ENCODE data around the gene CDK4. TPM values are rescaled to one million over a fixed set of nuclear protein-coding genes. Genes with fewer than 3 reads are reported as not detected.

CDK4 gene
- total and polyA plus RNA-seq, 2 of the 4 experiments (the other 2 are of a cell fraction): 261 to 297 TPM

DNA sequence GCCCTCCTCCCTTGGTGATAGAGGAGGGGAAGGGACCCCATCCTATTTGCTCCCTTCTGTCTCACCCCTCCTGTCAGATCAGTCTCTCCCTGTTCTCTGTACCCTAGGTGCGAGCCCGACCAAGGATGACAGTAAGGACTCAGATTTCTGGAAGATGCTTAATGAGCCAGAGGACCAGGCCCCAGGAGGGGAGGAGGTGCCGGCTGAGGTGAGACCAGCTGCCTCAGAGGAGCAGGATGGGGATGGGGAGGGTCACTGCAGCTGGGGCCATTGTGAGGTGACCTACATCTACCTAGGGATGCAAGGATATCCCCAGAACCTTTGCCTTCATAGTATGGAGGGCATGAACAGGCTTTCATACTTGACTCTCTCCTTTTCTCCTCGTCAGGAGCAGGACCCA is 35.8 kb downstream of the CDK4 start:
- Histone ChIP-seq H3K79me1 (ENCODE audit: low read depth in 1 of 2, low read length in 2 of 2) (no peaks in the 10 kb centered on the region; a peak in 1 of 4 replicates), H4K20me1 (ENCODE audit: insufficient read depth, low read length) (no peaks in the 10 kb centered on the region), H3K23ac (ENCODE audit: low read depth, low read length) (no peak overlapping the region), H2AK5ac (ENCODE audit: low read depth, low read length) (no peak overlapping the region), H3K9me3 (ENCODE audit: control insufficient read depth, insufficient read depth, low read length) (no peaks in the 10 kb centered on the region), H2BK120ac (ENCODE audit: low read depth, low read length) (no peak overlapping the region), H3K9me1 (ENCODE audit: insufficient read depth, low read length) (0 out of 2 replicates have a peak, but pooled peaks cover 3% of the 10 kb centered on the region), H4K5ac (ENCODE audit: low read depth, low read length) (no peak overlapping the region), H3K4me2 (ENCODE audit: low read depth, low read length) (no peak overlapping the region), H2AK9ac (replicated peaks; ENCODE audit: low read depth, low read length, poor library complexity) (no peak overlapping the region), H3K4me3 (ENCODE audit: insufficient read depth, low read depth, low read length) (no peak overlapping the region), H2BK20ac (ENCODE audit: low read depth, low read length) (no peak overlapping the region), H3K14ac (replicated peaks; ENCODE audit: low read depth, low read length) (no peak overlapping the region), H3K27me3 (ENCODE audit: control insufficient read depth, insufficient read depth, low read length) (no peaks in the 10 kb centered on the region), H4K8ac (ENCODE audit: low read depth in 2 of 2, low read length in 2 of 2) (no peak overlapping the region), H3K18ac (ENCODE audit: low read depth, low read length) (no peak overlapping the region), H2BK5ac (ENCODE audit: low read depth, low read length, poor library complexity, severe bottlenecking) (no peak overlapping the region), H3K4ac (ENCODE audit: low read depth, low read length) (no peak overlapping the region), H3K36me3 (ENCODE audit: control insufficient read depth, insufficient read depth, low read length) (peaks cover 56% of the 10 kb centered on the region), H3K9ac (ENCODE audit: low read depth, low read length) (no peak overlapping the region), H2BK15ac (ENCODE audit: low read depth, low read length) (no peak overlapping the region), H4K91ac (ENCODE audit: insufficient read depth, low read depth, low read length) (no peak overlapping the region), H3K27ac (ENCODE audit: insufficient read depth, low read length) (no peak overlapping the region), H2AFZ (replicated peaks; ENCODE audit: low read length, poor library complexity) (no peak overlapping the region), H3K4me1 (ENCODE audit: control insufficient read depth, insufficient read depth, low read length) (no peaks in the 10 kb centered on the region), H3K56ac (ENCODE audit: extremely low read depth, insufficient read depth, low read length) (no peak overlapping the region)
- no CpG with 5 or more reads among the region's 4 CpGs for WGBS, 2 experiments (ENCODE audit: extremely low coverage in 2 of 2, insufficient read length in 1 of 2)
- intact Hi-C loops (cut with micrococcal nuclease): no loop called here
- ATAC-seq (ENCODE audit: low read depth) (no peak), DNase-seq (no peak)
- in situ Hi-C loops (cut with MboI; ENCODE audit: low sequenced_read_pairs): no loop called here
- BruUV-seq (replicated peaks): no TSS peak
- ChIA-PET POLR2A (ENCODE audit: unreplicated experiment) (no interaction called here), CTCF (interaction anchor here (0.9 kb wide), 1 partner anchor 9 kb away, joined by 4 read pairs; no protein-coding TSS in a partner anchor)
- dilution Hi-C loops (cut with HindIII; ENCODE audit: low sequenced_read_pairs, unreplicated experiment): no loop called here
- TF ChIP-seq, protein P1, sequence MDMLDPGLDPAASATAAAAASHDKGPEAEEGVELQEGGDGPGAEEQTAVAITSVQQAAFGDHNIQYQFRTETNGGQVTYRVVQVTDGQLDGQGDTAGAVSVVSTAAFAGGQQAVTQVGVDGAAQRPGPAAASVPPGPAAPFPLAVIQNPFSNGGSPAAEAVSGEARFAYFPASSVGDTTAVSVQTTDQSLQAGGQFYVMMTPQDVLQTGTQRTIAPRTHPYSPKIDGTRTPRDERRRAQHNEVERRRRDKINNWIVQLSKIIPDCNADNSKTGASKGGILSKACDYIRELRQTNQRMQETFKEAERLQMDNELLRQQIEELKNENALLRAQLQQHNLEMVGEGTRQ (IDR thresholded peaks at IDR 0.05; ENCODE audit: low read depth, low read length): no peak
- TF ChIP-seq NFE2L2 (IDR thresholded peaks at IDR 0.05; ENCODE audit: low read depth, low read length) (no peak), RAD21 (IDR thresholded peaks at IDR 0.05; ENCODE audit: low read length) (no peak), SMC3 (IDR thresholded peaks at IDR 0.05; ENCODE audit: low read depth, low read length) (no peak), CEBPB (IDR thresholded peaks at IDR 0.05; ENCODE audit: low read depth, low read length) (no peak), POLR2A (IDR thresholded peaks at IDR 0.05; ENCODE audit: low read depth, low read length) (no peak)
- TF ChIP-seq, protein P2, sequence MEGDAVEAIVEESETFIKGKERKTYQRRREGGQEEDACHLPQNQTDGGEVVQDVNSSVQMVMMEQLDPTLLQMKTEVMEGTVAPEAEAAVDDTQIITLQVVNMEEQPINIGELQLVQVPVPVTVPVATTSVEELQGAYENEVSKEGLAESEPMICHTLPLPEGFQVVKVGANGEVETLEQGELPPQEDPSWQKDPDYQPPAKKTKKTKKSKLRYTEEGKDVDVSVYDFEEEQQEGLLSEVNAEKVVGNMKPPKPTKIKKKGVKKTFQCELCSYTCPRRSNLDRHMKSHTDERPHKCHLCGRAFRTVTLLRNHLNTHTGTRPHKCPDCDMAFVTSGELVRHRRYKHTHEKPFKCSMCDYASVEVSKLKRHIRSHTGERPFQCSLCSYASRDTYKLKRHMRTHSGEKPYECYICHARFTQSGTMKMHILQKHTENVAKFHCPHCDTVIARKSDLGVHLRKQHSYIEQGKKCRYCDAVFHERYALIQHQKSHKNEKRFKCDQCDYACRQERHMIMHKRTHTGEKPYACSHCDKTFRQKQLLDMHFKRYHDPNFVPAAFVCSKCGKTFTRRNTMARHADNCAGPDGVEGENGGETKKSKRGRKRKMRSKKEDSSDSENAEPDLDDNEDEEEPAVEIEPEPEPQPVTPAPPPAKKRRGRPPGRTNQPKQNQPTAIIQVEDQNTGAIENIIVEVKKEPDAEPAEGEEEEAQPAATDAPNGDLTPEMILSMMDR (conservative IDR thresholded peaks at IDR 0.05; ENCODE audit: low read depth, low read length): no peak

All from IMR-90 (cell line).